Astrocyte (in vitro differentiated cells and primary cell): ENCODE data around the gene MAP3K20. TPM values are rescaled to one million over a fixed set of nuclear protein-coding genes. Genes with fewer than 3 reads are reported as not detected.

Experiments used
- DNase-seq: peaks from one replicate; pipeline ENCODE4 v3.0.0-alpha.2; 2010; ENCODE audit warnings: low read depth
- FAIRE-seq: peaks from 2 replicates; lab custom pipeline; 2011; peaks lifted over from hg19 to GRCh38; lab: Jason Lieb, UNC
- H2AFZ ChIP-seq: 2 replicates; pipeline ENCODE4 v1.6.0; 2012; ENCODE audit warnings: low read depth, low read length, inconsistent platforms
- H3K27ac ChIP-seq: 2 replicates; pipeline ENCODE4 v1.5.1; 2011; ENCODE audit warnings: low read depth, low read length, inconsistent platforms
- H3K27me3 ChIP-seq: 2 replicates; pipeline ENCODE4 v1.6.0; 2011; ENCODE audit warnings: low read length, inconsistent platforms; ENCODE audit not compliant: insufficient read depth
- H3K36me3 ChIP-seq: 2 replicates; pipeline ENCODE4 v1.5.1; 2011; ENCODE audit warnings: low read length, inconsistent platforms; ENCODE audit not compliant: insufficient read depth
- H3K4me1 ChIP-seq: 2 replicates; pipeline ENCODE4 v1.5.1; 2011; ENCODE audit warnings: low read length, inconsistent platforms; ENCODE audit not compliant: insufficient read depth
- H3K4me2 ChIP-seq: 2 replicates; pipeline ENCODE4 v1.6.0; 2012; ENCODE audit warnings: low read length, inconsistent platforms
- H3K4me3 ChIP-seq: 2 replicates; pipeline ENCODE4 v1.5.1; 2011; ENCODE audit warnings: low read depth, mild to moderate bottlenecking, low read length, inconsistent platforms; ENCODE audit not compliant: insufficient read depth
- H3K79me2 ChIP-seq: 2 replicates; pipeline ENCODE4 v1.6.0; 2012; ENCODE audit warnings: mild to moderate bottlenecking, low read length, inconsistent platforms; ENCODE audit not compliant: insufficient read depth
- H3K9ac ChIP-seq: 2 replicates; pipeline ENCODE4 v1.6.0; 2012; ENCODE audit warnings: mild to moderate bottlenecking, low read length, inconsistent platforms
- H3K9me3 ChIP-seq: 2 replicates; pipeline ENCODE4 v1.5.1; 2012; ENCODE audit warnings: low read depth, mild to moderate bottlenecking, low read length, inconsistent platforms; ENCODE audit not compliant: insufficient read depth
- H4K20me1 ChIP-seq: 2 replicates; pipeline ENCODE4 v1.6.0; 2012; ENCODE audit warnings: low read length, inconsistent platforms; ENCODE audit not compliant: insufficient read depth
- H3K27ac Mint-ChIP-seq: one replicate; pipeline ENCODE4 v1.8.0; 2021; ENCODE audit warnings: mild to moderate bottlenecking, mixed read lengths; ENCODE audit not compliant: unreplicated experiment
- H3K27me3 Mint-ChIP-seq: one replicate; pipeline ENCODE4 v1.8.0; 2021; ENCODE audit warnings: low read depth, mixed read lengths; ENCODE audit not compliant: unreplicated experiment
- H3K36me3 Mint-ChIP-seq: one replicate; pipeline ENCODE4 v1.8.0; 2021; ENCODE audit warnings: low read depth, mixed read lengths; ENCODE audit not compliant: unreplicated experiment
- H3K4me1 Mint-ChIP-seq: one replicate; pipeline ENCODE4 v1.8.0; 2021; ENCODE audit warnings: low read depth, mixed read lengths; ENCODE audit not compliant: unreplicated experiment
- H3K4me3 Mint-ChIP-seq: one replicate; pipeline ENCODE4 v1.8.0; 2021; ENCODE audit warnings: mild to moderate bottlenecking, moderate library complexity, mixed read lengths; ENCODE audit not compliant: unreplicated experiment
- H3K9me3 Mint-ChIP-seq: one replicate; pipeline ENCODE4 v1.8.0; 2021; ENCODE audit warnings: mild to moderate bottlenecking, mixed read lengths; ENCODE audit not compliant: unreplicated experiment
- CTCF ChIP-seq: IDR thresholded peaks from 2 replicates; pipeline ENCODE4 v1.5.1; 2011; ENCODE audit warnings: low read depth, mild to moderate bottlenecking, inconsistent platforms, low read length, moderate library complexity; ENCODE audit not compliant: insufficient read depth
- EZH2 ChIP-seq: IDR thresholded peaks from 2 replicates; pipeline ENCODE4 v1.6.1; 2012; ENCODE audit warnings: mild to moderate bottlenecking, low read length, inconsistent platforms; ENCODE audit not compliant: insufficient read depth
- total RNA-seq: library from RNA; stranded (reverse); gene quantifications from 2 replicates; pipeline ENCODE4 v1.2.1, GENCODE V29; 2021

Gene MAP3K20
- total RNA-seq, 1 donor from 2014 or later: 42.4 TPM

GRCh38 chr2:173094731-173095130 is 19.1 kb downstream of the MAP3K20 start:
- H2AFZ ChIP-seq: no peak overlapping the region
- H3K9me3 ChIP-seq: no peaks in the 10 kb centered on the region
- Mint-ChIP-seq H3K27me3 (no peaks in the 10 kb centered on the region), H3K36me3 (peaks cover 3% of the 10 kb centered on the region), H3K27ac (no peak overlapping the region), H3K4me1 (peaks cover 7% of the 10 kb centered on the region), H3K9me3 (no peaks in the 10 kb centered on the region), H3K4me3 (no peak overlapping the region)
- no peak overlapping the region for H3K9ac ChIP-seq
- TF ChIP-seq EZH2: no peak
- TF ChIP-seq CTCF: no peak
- FAIRE-seq: no peak
- H3K79me2 ChIP-seq: peaks cover 18% of the 10 kb centered on the region
- H3K36me3 ChIP-seq: peaks cover 4% of the 10 kb centered on the region
- no peak overlapping the region for H3K4me3 ChIP-seq
- no peak for DNase-seq
- no peak overlapping the region for H3K4me2 ChIP-seq
- H3K27me3 ChIP-seq: no peaks in the 10 kb centered on the region
- H3K4me1 ChIP-seq: peaks cover 12% of the 10 kb centered on the region
- H3K27ac ChIP-seq: no peak overlapping the region
- H4K20me1 ChIP-seq: no peaks in the 10 kb centered on the region

- FAIRE-seq (no peak), DNase-seq (no peak)
- Mint-ChIP-seq H3K4me1 (peaks cover 5% of the 10 kb centered on the region), H3K27ac (no peak overlapping the region), H3K36me3 (peaks cover 3% of the 10 kb centered on the region), H3K27me3 (no peaks in the 10 kb centered on the region), H3K4me3 (no peak overlapping the region), H3K9me3 (no peaks in the 10 kb centered on the region)
- Histone ChIP-seq H3K4me2 (no peak overlapping the region), H2AFZ (no peak overlapping the region), H3K79me2 (peaks cover 18% of the 10 kb centered on the region), H3K4me3 (no peak overlapping the region), H3K36me3 (peaks cover 4% of the 10 kb centered on the region), H3K27ac (no peak overlapping the region), H3K9ac (no peak overlapping the region), H3K9me3 (no peaks in the 10 kb centered on the region), H4K20me1 (no peaks in the 10 kb centered on the region), H3K4me1 (peaks cover 9% of the 10 kb centered on the region), H3K27me3 (no peaks in the 10 kb centered on the region)
- TF ChIP-seq CTCF: no peak
- TF ChIP-seq EZH2: no peak
These were observed 19.7 kb downstream of the MAP3K20 start for GRCh38 chr2:173095356-173095755.

- DNase-seq: no peak
- Histone ChIP-seq H3K9me3 (no peaks in the 10 kb centered on the region), H2AFZ (no peak overlapping the region), H3K79me2 (peaks cover 6% of the 10 kb centered on the region), H3K4me2 (no peak overlapping the region), H3K4me1 (no peaks in the 10 kb centered on the region), H3K9ac (no peak overlapping the region), H4K20me1 (no peaks in the 10 kb centered on the region), H3K36me3 (peaks cover 4% of the 10 kb centered on the region), H3K27me3 (no peaks in the 10 kb centered on the region), H3K4me3 (no peak overlapping the region), H3K27ac (no peak overlapping the region)
- FAIRE-seq: no peak
- H3K4me1 Mint-ChIP-seq: peaks cover 18% of the 10 kb centered on the region
- H3K36me3 Mint-ChIP-seq: peaks cover 4% of the 10 kb centered on the region
- H3K9me3 Mint-ChIP-seq: no peaks in the 10 kb centered on the region
- TF ChIP-seq CTCF (no peak), EZH2 (no peak)
- H3K27me3 Mint-ChIP-seq: no peaks in the 10 kb centered on the region
- no peak overlapping the region for H3K4me3 Mint-ChIP-seq
- H3K27ac Mint-ChIP-seq: no peak overlapping the region
These were observed 23.6 kb downstream of the MAP3K20 start for GRCh38 chr2:173099271-173099670.
